GM12878 (cell line): ENCODE measurements around the gene SLC6A16. TPM values are rescaled to one million over a fixed set of nuclear protein-coding genes. Genes with fewer than 3 reads are reported as not detected.

Source experiments
- ATAC-seq: fragments of 200-7000 bp; cut with Tn5 transposase; 3 replicates; pipeline ENCODE4 v1.9.1; 2020; ENCODE audit warnings: mild to moderate bottlenecking, moderate library complexity
- BruUV-seq: library from RNA; stranded (reverse); fragments of 400-500 nt; replicated peaks from 2 replicates; lab custom pipeline; 2021; lab: Mats Ljungman, UMichigan
- CTCF ChIA-PET: fragments of 300-600 bp; sonication (Branson Sonifier 250); formaldehyde crosslinking; extraction: SDS; loops from one replicate; lab custom pipeline; 2021; ENCODE audit warnings: inconsistent platforms; lab: Yijun Ruan, JAX
- POLR2A ChIA-PET: fragments of 350-600 bp; formaldehyde crosslinking; extraction: SDS; loops from one replicate; lab custom pipeline; 2021; ENCODE audit warnings: inconsistent platforms; lab: Charles Lee
- RAD21 ChIA-PET: fragments of 300-600 bp; sonication (Branson Sonifier 250); formaldehyde crosslinking; loops from one replicate; lab custom pipeline; 2023; ENCODE audit warnings: antibody characterized with exemption; ENCODE audit not compliant: unreplicated experiment; lab: Charles Lee
- SMC1A ChIA-PET: fragments of 300-600 bp; sonication (Branson Sonifier 250); formaldehyde crosslinking; loops from one replicate; lab custom pipeline; 2023; ENCODE audit not compliant: unreplicated experiment, uncharacterized antibody; lab: Charles Lee
- DNase-seq: peaks from one replicate; pipeline ENCODE4 v3.0.0-alpha.2; 2011; ENCODE audit warnings: low read depth, low spot score
- FAIRE-seq: peaks from 3 replicates; lab custom pipeline; 2011; peaks lifted over from hg19 to GRCh38; lab: Jason Lieb, UNC
- H2AFZ ChIP-seq: 2 replicates; pipeline ENCODE4 v1.6.0; 2011; ENCODE audit warnings: low read depth, low read length, control low read depth; ENCODE audit not compliant: control insufficient read depth
- H3K27ac ChIP-seq: 2 replicates; pipeline ENCODE4 v1.5.1; 2011; ENCODE audit warnings: control low read depth; ENCODE audit not compliant: control insufficient read depth, insufficient read depth
- H3K27me3 ChIP-seq, 2 experiments: replicated peaks in 1 of 2; 2 replicates each; pipeline versions ENCODE4 v1.6.0 to v1.6.1; 2011; ENCODE audit warnings: low read length in 1 of 2; ENCODE audit not compliant: control insufficient read depth in 2 of 2, insufficient read depth in 2 of 2
- H3K36me3 ChIP-seq, 2 experiments: 2 replicates each; pipeline ENCODE4 v1.5.1; 2011; ENCODE audit warnings: low read length in 1 of 2; ENCODE audit not compliant: control insufficient read depth in 2 of 2, insufficient read depth in 2 of 2
- H3K4me1 ChIP-seq: 2 replicates; pipeline ENCODE4 v1.6.1; 2011; ENCODE audit warnings: mild to moderate bottlenecking, low read length, moderate library complexity, mixed read lengths; ENCODE audit not compliant: control insufficient read depth, insufficient read depth
- H3K4me2 ChIP-seq: 2 replicates; pipeline ENCODE4 v1.6.0; 2011; ENCODE audit warnings: control low read depth; ENCODE audit not compliant: control insufficient read depth, insufficient read depth
- H3K4me3 ChIP-seq: fragments of 200-600 bp; sonication (generic); 2 replicates; pipeline ENCODE4 v1.5.1; 2016
- H3K79me2 ChIP-seq: 2 replicates; pipeline ENCODE4 v1.6.0; 2011; ENCODE audit warnings: low read length; ENCODE audit not compliant: control insufficient read depth, insufficient read depth
- H3K9ac ChIP-seq: 2 replicates; pipeline ENCODE4 v1.8.0; 2011; ENCODE audit warnings: low read length, control low read depth, mixed read lengths; ENCODE audit not compliant: control insufficient read depth, insufficient read depth
- H3K9me3 ChIP-seq: replicated peaks from 3 replicates; pipeline ENCODE4 v1.5.1; 2011; ENCODE audit warnings: mild to moderate bottlenecking, low read length; ENCODE audit not compliant: control insufficient read depth, insufficient read depth
- H4K20me1 ChIP-seq: 2 replicates; pipeline ENCODE4 v1.6.0; 2011; ENCODE audit not compliant: control insufficient read depth, insufficient read depth
- GATAD2B ChIP-seq: fragments of 450-650 bp; conservative IDR thresholded peaks from 2 replicates; pipeline ENCODE4 v1.6.1; 2017; ENCODE audit warnings: low read depth, mild to moderate bottlenecking, moderate library complexity
- WGBS: methylation state at CpG from one replicate; pipeline ENCODE4 v1.1.6; 2016; ENCODE audit warnings: low lambda C conversion rate; ENCODE audit not compliant: insufficient replicate concordance, insufficient coverage; ENCODE audit errors: missing lambda C conversion rate; 5-methylcytosine and 5-hydroxymethylcytosine counted together
- in situ Hi-C: fragments of 300-500 bp; cut with MboI; formaldehyde crosslinking; loops from 9 replicates; pipeline ENCODE4 v1.14.3; 2018; ENCODE audit warnings: mixed read lengths
- intact Hi-C: fragments of 100-400 bp; cut with micrococcal nuclease; formaldehyde crosslinking; loops from one replicate; pipeline ENCODE4 v1.14.2; 2022; ENCODE audit not compliant: unreplicated experiment
- polyA plus RNA-seq, 11 experiments: library from polyadenylated mRNA; depleted of rRNA in 4 of 11; unstranded in 6 of 11; stranded (reverse) in 5 of 11; fragments of >200 nt; fragmentation: Nextera tagmentation in 4 of 11; fragmentation: Illumina TruSeq in 1 of 11; extraction: Ambion mirVana in 4 of 11; extraction: Trizol in 1 of 11; gene quantifications; 1 replicate in 1 of 11; 2 replicates in 10 of 11; pipeline versions ENCODE4 v1.2.1 to v1.2.3, GENCODE V29; 2011 to 2016; ENCODE audit warnings: inconsistent platforms in 2 of 11, missing spikeins in 2 of 11, low read depth in 1 of 11
- total RNA-seq, 4 experiments: library from RNA; depleted of rRNA in 3 of 4; stranded (reverse); fragments of >200 nt in 3 of 4; fragmentation: Illumina TruSeq in 1 of 4; extraction: Trizol in 1 of 4; gene quantifications; 2 replicates each; pipeline versions ENCODE4 v1.2.1 to v1.2.3, GENCODE V29; 2013 to 2021
- TF ChIP-seq, protein P1 (sequence below): fragments of 450-650 bp; IDR thresholded peaks from 2 replicates; pipeline ENCODE4 v1.6.1; 2017; ENCODE audit warnings: mild to moderate bottlenecking, moderate library complexity

Gene SLC6A16
- total and polyA plus RNA-seq, 10 of the 15 experiments (the other 5 are each of a cell fraction or from before 2014, with no cell fraction given) = 0.23 to 3.2 (median 0.54) TPM

DNA sequence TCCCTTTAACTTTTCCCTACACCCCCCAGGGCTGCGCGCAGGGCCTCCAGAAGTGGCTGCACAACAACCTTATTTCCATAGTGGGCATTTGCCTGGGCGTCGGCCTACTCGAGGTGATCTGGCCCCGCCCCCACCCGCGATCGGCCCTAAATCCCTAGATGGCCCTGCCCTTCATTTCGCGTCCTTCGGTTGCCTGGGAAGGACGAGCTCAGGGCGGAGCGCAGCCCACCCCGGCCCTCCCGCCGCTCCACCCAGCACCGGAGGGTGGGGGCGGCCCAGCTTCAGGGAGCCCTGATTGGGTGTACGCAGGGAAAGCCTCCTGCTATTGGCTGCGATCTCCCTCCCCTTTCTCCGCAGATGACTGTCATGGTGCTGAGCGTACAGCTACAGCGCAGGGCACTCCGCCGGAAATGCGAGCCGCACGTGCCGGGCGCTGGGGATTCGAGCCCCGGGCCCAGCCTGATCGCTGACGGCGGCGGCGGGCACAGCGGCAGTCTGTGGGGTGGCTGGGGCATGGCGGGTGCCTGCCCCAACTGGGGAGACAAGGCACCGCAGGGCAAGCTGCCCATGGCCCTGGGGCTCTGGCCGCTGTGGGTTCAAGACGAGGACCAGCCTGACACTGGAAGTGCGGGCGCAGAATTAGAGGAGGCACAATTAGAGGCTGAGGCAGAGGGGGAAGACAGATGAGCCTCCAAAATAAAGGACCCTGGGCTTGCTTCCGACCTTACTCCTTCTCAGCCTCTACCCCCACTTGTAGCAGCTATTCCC is 14.5 kb upstream of the SLC6A16 start:
- intact Hi-C loops = loop anchor here (1.0 kb wide), 1 partner anchor 104 kb away; no protein-coding TSS in a partner anchor
- ChIA-PET CTCF (interaction anchor here (0.6 to 3.0 kb wide), 6 partner anchors 9 to 134 kb away, joined by 3 to 17 read pairs (median 6); partner anchors contain the start of gene FLT3LG), RAD21 (interaction anchor here (1.0 to 2.8 kb wide), 6 partner anchors 8 to 130 kb away, joined by 3 to 15 read pairs (median 6); no protein-coding TSS in a partner anchor), POLR2A (interaction anchor here (0.6 to 3.0 kb wide), 5 partner anchors 10 to 113 kb away, joined by 3 to 44 read pairs (median 6); partner anchors contain the start of gene PIH1D1), SMC1A (interaction anchor here (1.0 to 3.2 kb wide), 5 partner anchors 8 to 131 kb away, joined by 3 to 13 read pairs (median 6); no protein-coding TSS in a partner anchor)
- no peak for DNase-seq
- no peaks in the 10 kb centered on the region for H3K9me3 ChIP-seq
- no peak for ATAC-seq
- WGBS = 68% methylated on average over 37 of the region's 47 CpGs
- H3K4me1 ChIP-seq = peaks cover 33% of the 10 kb centered on the region
- H3K9ac ChIP-seq = no peak overlapping the region
- BruUV-seq = no TSS peak
- no peak overlapping the region for H3K27ac ChIP-seq
- peak overlapping the region; percentile 71 for H3K4me2 ChIP-seq
- H3K79me2 ChIP-seq = peaks cover 37% of the 10 kb centered on the region
- peak overlapping the region; percentile 20; the same call in 1 of the 2 replicates for H3K4me3 ChIP-seq
- no peak overlapping the region for H2AFZ ChIP-seq
- TF ChIP-seq GATAD2B = 0 out of 2 replicates have a peak, but pooled peaks have one; percentile 29
- TF ChIP-seq, protein P1, sequence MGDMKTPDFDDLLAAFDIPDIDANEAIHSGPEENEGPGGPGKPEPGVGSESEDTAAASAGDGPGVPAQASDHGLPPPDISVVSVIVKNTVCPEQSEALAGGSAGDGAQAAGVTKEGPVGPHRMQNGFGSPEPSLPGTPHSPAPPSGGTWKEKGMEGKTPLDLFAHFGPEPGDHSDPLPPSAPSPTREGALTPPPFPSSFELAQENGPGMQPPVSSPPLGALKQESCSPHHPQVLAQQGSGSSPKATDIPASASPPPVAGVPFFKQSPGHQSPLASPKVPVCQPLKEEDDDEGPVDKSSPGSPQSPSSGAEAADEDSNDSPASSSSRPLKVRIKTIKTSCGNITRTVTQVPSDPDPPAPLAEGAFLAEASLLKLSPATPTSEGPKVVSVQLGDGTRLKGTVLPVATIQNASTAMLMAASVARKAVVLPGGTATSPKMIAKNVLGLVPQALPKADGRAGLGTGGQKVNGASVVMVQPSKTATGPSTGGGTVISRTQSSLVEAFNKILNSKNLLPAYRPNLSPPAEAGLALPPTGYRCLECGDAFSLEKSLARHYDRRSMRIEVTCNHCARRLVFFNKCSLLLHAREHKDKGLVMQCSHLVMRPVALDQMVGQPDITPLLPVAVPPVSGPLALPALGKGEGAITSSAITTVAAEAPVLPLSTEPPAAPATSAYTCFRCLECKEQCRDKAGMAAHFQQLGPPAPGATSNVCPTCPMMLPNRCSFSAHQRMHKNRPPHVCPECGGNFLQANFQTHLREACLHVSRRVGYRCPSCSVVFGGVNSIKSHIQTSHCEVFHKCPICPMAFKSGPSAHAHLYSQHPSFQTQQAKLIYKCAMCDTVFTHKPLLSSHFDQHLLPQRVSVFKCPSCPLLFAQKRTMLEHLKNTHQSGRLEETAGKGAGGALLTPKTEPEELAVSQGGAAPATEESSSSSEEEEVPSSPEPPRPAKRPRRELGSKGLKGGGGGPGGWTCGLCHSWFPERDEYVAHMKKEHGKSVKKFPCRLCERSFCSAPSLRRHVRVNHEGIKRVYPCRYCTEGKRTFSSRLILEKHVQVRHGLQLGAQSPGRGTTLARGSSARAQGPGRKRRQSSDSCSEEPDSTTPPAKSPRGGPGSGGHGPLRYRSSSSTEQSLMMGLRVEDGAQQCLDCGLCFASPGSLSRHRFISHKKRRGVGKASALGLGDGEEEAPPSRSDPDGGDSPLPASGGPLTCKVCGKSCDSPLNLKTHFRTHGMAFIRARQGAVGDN = no peak
- FAIRE-seq = no peak
- H4K20me1 ChIP-seq = no peaks in the 10 kb centered on the region
- H3K27me3 ChIP-seq = no peaks in the 10 kb centered on the region
- H3K36me3 ChIP-seq = peaks cover 0 to 3% of the 10 kb centered on the region in 2 experiments; a peak in 1 of 4 replicates
- in situ Hi-C loops = no loop called here
